Keratinocyte (primary cell): Measurements from ENCODE around the gene CELSR1. TPM values are rescaled to one million over a fixed set of nuclear protein-coding genes. Genes with fewer than 3 reads are reported as not detected.

Source experiments
- DNase-seq: peaks from one replicate; pipeline ENCODE4 v3.0.0-alpha.2; 2011; ENCODE audit warnings: low read depth, missing footprints, low spot score
- FAIRE-seq: peaks from 2 replicates; lab custom pipeline; 2011; peaks lifted over from hg19 to GRCh38; lab: Jason Lieb, UNC
- H2AFZ ChIP-seq: 2 replicates; pipeline ENCODE4 v1.6.0; 2012; ENCODE audit warnings: low read length, control low read depth, inconsistent platforms; ENCODE audit not compliant: control insufficient read depth
- H3K27ac ChIP-seq: 2 replicates; pipeline ENCODE4 v1.5.1; 2011; ENCODE audit warnings: low read length; ENCODE audit not compliant: control insufficient read depth, insufficient read depth
- H3K27me3 ChIP-seq: 3 replicates; pipeline ENCODE4 v1.6.0; 2011; ENCODE audit warnings: low read length; ENCODE audit not compliant: control insufficient read depth, insufficient read depth; ENCODE audit errors: extremely low read depth
- H3K36me3 ChIP-seq, 2 experiments: 2 replicates in 1 of 2; 3 replicates in 1 of 2; pipeline ENCODE4 v1.5.1; 2011; ENCODE audit warnings: low read length in 2 of 2, mild to moderate bottlenecking in 1 of 2; ENCODE audit not compliant: control insufficient read depth in 2 of 2, insufficient read depth in 2 of 2; ENCODE audit errors: extremely low read depth in 1 of 2
- H3K4me1 ChIP-seq: 3 replicates; pipeline ENCODE4 v1.5.1; 2011; ENCODE audit warnings: low read length; ENCODE audit not compliant: control insufficient read depth, insufficient read depth; ENCODE audit errors: extremely low read depth
- H3K4me2 ChIP-seq: 3 replicates; pipeline ENCODE4 v1.6.0; 2011; ENCODE audit warnings: low read depth, low read length; ENCODE audit not compliant: control insufficient read depth, insufficient read depth; ENCODE audit errors: extremely low read depth
- H3K4me3 ChIP-seq, 3 experiments: fragments of 200-600 bp in 1 of 3; sonication (generic) in 1 of 3; 2 replicates in 2 of 3; 3 replicates in 1 of 3; pipeline ENCODE4 v1.5.1; 2011 to 2016; ENCODE audit warnings: low read length in 3 of 3, mild to moderate bottlenecking in 3 of 3, control low read depth in 2 of 3, inconsistent platforms in 1 of 3, low read depth in 1 of 3, mixed read lengths in 1 of 3, mixed run types in 1 of 3, moderate library complexity in 1 of 3; ENCODE audit not compliant: control insufficient read depth in 2 of 3, insufficient read depth in 2 of 3; ENCODE audit errors: extremely low read depth in 1 of 3
- H3K79me2 ChIP-seq: 2 replicates; pipeline ENCODE4 v1.6.0; 2012; ENCODE audit warnings: low read length; ENCODE audit not compliant: control insufficient read depth, insufficient read depth
- H3K9ac ChIP-seq: 3 replicates; pipeline ENCODE4 v1.6.0; 2011; ENCODE audit warnings: low read length; ENCODE audit not compliant: control insufficient read depth, insufficient read depth; ENCODE audit errors: extremely low read depth
- H3K9me1 ChIP-seq: 3 replicates; pipeline ENCODE4 v1.6.0; 2011; ENCODE audit warnings: low read length; ENCODE audit not compliant: control insufficient read depth, insufficient read depth; ENCODE audit errors: extremely low read depth
- H3K9me3 ChIP-seq: 2 replicates; pipeline ENCODE4 v1.5.1; 2012; ENCODE audit warnings: low read depth, low read length; ENCODE audit not compliant: control insufficient read depth
- H4K20me1 ChIP-seq: 3 replicates; pipeline ENCODE4 v1.6.0; 2011; ENCODE audit warnings: low read length; ENCODE audit not compliant: control insufficient read depth, insufficient read depth; ENCODE audit errors: extremely low read depth
- CTCF ChIP-seq, 3 experiments: IDR thresholded peaks in 1 of 3; conservative IDR thresholded peaks in 1 of 3; optimal IDR thresholded peaks in 1 of 3; 2 replicates in 2 of 3; 3 replicates in 1 of 3; pipeline versions ENCODE3 to v1.5.1; 2011; ENCODE audit warnings: low read length in 3 of 3, mild to moderate bottlenecking in 3 of 3, moderate library complexity in 2 of 3, control low read depth in 1 of 3, inconsistent platforms in 1 of 3; ENCODE audit not compliant: insufficient read depth in 2 of 3; ENCODE audit errors: extremely low read depth in 1 of 3
- EZH2 ChIP-seq: IDR thresholded peaks from one replicate; pipeline ENCODE4 v1.6.1; 2012; ENCODE audit warnings: inconsistent platforms, mild to moderate bottlenecking, low read length, moderate library complexity
- dilution Hi-C: fragments of 300-500 bp; cut with MboI; formaldehyde crosslinking; loops from one replicate; pipeline ENCODE4 v1.7.0; 2020; ENCODE audit warnings: low sequenced_read_pairs; ENCODE audit not compliant: extremely low pct_ligation_motif_present
- polyA plus RNA-seq, 5 experiments: library from polyadenylated mRNA; depleted of rRNA in 3 of 5; stranded (reverse) in 3 of 5; stranded (forward) in 1 of 5; unstranded in 1 of 5; fragments of >200 nt; gene quantifications; 1 replicate in 1 of 5; 2 replicates in 3 of 5; 3 replicates in 1 of 5; pipeline versions ENCODE4 v1.2.1 to v1.2.3, GENCODE V29; 2011 to 2012; ENCODE audit warnings: missing spikeins in 2 of 5, low read depth in 1 of 5, low replicate concordance in 1 of 5

The CELSR1 gene
- polyA plus RNA-seq, 1 donor (not counting 4 experiments of a cell fraction or from before 2014, with no cell fraction given), result 16.1 TPM

- H2AFZ ChIP-seq, result no peak overlapping the region
Measured at GRCh38 chr22:46466255-46466676, 71.2 kb downstream of the CELSR1 start.

GRCh38 chr22:46465793-46466192, 71.6 kb downstream of the CELSR1 start:
- FAIRE-seq, result no peak
- no peak for TF ChIP-seq EZH2
- TF ChIP-seq CTCF (optimal IDR thresholded peaks at IDR 0.05 in 1 of 3, IDR thresholded peaks at IDR 0.05 in 1 of 3, conservative IDR thresholded peaks at IDR 0.05 in 1 of 3; ENCODE audit: extremely low read depth in 1 of 3, insufficient read depth in 2 of 3, low read length in 3 of 3), result no peak
- H3K4me3 ChIP-seq, result no peak overlapping the region
- H3K4me2 ChIP-seq, result no peak overlapping the region
- H3K9me1 ChIP-seq, result no peaks in the 10 kb centered on the region
- H3K36me3 ChIP-seq, result peaks cover 5 to 16% of the 10 kb centered on the region in 2 experiments
- H3K27ac ChIP-seq, result no peak overlapping the region
- no peaks in the 10 kb centered on the region for H3K9me3 ChIP-seq
- dilution Hi-C loops, result no loop called here
- no peaks in the 10 kb centered on the region for H3K27me3 ChIP-seq
- peaks cover 15% of the 10 kb centered on the region for H3K79me2 ChIP-seq
- H2AFZ ChIP-seq, result no peak overlapping the region
- no peak for DNase-seq
- no peaks in the 10 kb centered on the region for H4K20me1 ChIP-seq
- H3K9ac ChIP-seq, result no peak overlapping the region
- peaks cover 20% of the 10 kb centered on the region for H3K4me1 ChIP-seq

More at GRCh38 chr22:46466255-46466676, 71.2 kb downstream of the CELSR1 start:
- H3K9me1 ChIP-seq, result no peaks in the 10 kb centered on the region
- no peaks in the 10 kb centered on the region for H3K9me3 ChIP-seq
- no peak overlapping the region for H3K9ac ChIP-seq
- dilution Hi-C loops, result no loop called here
- no peak overlapping the region for H3K27ac ChIP-seq
- TF ChIP-seq EZH2, result no peak
- TF ChIP-seq CTCF (optimal IDR thresholded peaks at IDR 0.05 in 1 of 3, IDR thresholded peaks at IDR 0.05 in 1 of 3, conservative IDR thresholded peaks at IDR 0.05 in 1 of 3; ENCODE audit: extremely low read depth in 1 of 3, insufficient read depth in 2 of 3, low read length in 3 of 3), result no peak
- DNase-seq (no peak), FAIRE-seq (no peak)
- peaks cover 5 to 15% of the 10 kb centered on the region in 2 experiments for H3K36me3 ChIP-seq
- H3K4me3 ChIP-seq, result no peak overlapping the region
- H3K27me3 ChIP-seq, result no peaks in the 10 kb centered on the region
- peaks cover 20% of the 10 kb centered on the region for H3K4me1 ChIP-seq
- no peaks in the 10 kb centered on the region for H4K20me1 ChIP-seq
- H3K4me2 ChIP-seq, result no peak overlapping the region
- H3K79me2 ChIP-seq, result peaks cover 15% of the 10 kb centered on the region
